ENCODE results near the gene DDX6.

The DDX6 gene

DNA sequence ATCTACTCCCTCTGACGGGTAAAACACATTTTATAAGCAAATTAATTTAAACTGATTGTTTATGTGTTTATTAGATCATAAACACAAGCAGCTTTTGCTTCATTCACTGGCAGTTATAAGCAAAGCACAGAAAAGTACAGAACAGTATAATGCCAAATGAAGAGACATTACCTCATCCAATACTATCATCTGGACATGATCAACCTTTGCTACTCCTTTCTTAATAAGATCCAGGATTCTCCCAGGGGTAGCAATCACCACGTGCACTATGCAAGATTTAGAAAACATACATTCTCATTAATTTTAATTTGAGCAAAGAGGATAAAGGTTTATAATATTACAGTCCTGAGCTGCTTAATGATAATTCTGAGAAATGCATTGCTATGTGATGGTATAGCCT lies 27.9 kb downstream of the DDX6 start:
- TF ChIP-seq RAD21 (IDR thresholded peaks at IDR 0.05; ENCODE audit: low read depth) (no peak), EGR1 (IDR thresholded peaks at IDR 0.05) (no peak), TCF12 (IDR thresholded peaks at IDR 0.05; ENCODE audit: low read depth) (no peak), TAF1 (IDR thresholded peaks at IDR 0.05; ENCODE audit: low read depth) (no peak), EP300 (IDR thresholded peaks at IDR 0.05; ENCODE audit: borderline replicate concordance) (no peak), CREB1 (IDR thresholded peaks at IDR 0.05; ENCODE audit: low read depth) (no peak), NFIC (IDR thresholded peaks at IDR 0.05) (no peak), TEAD4 (IDR thresholded peaks at IDR 0.05) (no peak), FOXM1 (IDR thresholded peaks at IDR 0.05; ENCODE audit: borderline replicate concordance, low read depth) (no peak), ZBTB7A (IDR thresholded peaks at IDR 0.05; ENCODE audit: low read depth) (no peak), YY1 (IDR thresholded peaks at IDR 0.05; ENCODE audit: low read depth) (no peak), CEBPB (IDR thresholded peaks at IDR 0.05) (no peak)
- TF ChIP-seq, protein P1, sequence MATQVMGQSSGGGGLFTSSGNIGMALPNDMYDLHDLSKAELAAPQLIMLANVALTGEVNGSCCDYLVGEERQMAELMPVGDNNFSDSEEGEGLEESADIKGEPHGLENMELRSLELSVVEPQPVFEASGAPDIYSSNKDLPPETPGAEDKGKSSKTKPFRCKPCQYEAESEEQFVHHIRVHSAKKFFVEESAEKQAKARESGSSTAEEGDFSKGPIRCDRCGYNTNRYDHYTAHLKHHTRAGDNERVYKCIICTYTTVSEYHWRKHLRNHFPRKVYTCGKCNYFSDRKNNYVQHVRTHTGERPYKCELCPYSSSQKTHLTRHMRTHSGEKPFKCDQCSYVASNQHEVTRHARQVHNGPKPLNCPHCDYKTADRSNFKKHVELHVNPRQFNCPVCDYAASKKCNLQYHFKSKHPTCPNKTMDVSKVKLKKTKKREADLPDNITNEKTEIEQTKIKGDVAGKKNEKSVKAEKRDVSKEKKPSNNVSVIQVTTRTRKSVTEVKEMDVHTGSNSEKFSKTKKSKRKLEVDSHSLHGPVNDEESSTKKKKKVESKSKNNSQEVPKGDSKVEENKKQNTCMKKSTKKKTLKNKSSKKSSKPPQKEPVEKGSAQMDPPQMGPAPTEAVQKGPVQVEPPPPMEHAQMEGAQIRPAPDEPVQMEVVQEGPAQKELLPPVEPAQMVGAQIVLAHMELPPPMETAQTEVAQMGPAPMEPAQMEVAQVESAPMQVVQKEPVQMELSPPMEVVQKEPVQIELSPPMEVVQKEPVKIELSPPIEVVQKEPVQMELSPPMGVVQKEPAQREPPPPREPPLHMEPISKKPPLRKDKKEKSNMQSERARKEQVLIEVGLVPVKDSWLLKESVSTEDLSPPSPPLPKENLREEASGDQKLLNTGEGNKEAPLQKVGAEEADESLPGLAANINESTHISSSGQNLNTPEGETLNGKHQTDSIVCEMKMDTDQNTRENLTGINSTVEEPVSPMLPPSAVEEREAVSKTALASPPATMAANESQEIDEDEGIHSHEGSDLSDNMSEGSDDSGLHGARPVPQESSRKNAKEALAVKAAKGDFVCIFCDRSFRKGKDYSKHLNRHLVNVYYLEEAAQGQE (IDR thresholded peaks at IDR 0.05; ENCODE audit: low read depth) = no peak
- TF ChIP-seq, protein P2, sequence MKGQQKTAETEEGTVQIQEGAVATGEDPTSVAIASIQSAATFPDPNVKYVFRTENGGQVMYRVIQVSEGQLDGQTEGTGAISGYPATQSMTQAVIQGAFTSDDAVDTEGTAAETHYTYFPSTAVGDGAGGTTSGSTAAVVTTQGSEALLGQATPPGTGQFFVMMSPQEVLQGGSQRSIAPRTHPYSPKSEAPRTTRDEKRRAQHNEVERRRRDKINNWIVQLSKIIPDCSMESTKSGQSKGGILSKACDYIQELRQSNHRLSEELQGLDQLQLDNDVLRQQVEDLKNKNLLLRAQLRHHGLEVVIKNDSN (IDR thresholded peaks at IDR 0.05) = no peak
- TF ChIP-seq, protein P3, sequence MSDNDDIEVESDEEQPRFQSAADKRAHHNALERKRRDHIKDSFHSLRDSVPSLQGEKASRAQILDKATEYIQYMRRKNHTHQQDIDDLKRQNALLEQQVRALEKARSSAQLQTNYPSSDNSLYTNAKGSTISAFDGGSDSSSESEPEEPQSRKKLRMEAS (IDR thresholded peaks at IDR 0.05) = no peak

DNA sequence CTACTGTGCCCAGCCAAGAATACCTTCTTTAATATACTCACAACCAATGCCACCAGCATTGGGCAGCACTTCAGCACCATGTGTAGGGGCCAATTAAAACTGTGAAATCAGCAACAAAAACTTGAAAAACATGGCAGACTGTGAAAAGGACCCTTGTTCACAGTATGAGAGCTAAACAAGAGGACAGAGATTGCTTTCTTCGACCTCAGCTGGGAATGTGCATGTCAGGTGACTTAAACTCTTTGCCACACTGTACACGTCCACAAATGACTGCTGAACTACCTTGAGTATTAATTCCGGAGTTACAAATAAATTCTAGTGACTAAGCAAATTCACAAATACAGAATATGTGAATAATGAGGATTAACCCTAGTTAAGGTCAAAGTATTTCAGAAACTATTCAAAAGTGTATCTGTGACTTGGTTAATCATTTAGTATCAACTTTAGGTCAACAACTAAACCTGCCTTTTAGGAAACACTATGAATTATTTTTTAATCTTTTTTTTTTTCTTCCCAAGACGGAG lies 33.0 kb downstream of the DDX6 start:
- TF ChIP-seq ZBTB7A (IDR thresholded peaks at IDR 0.05; ENCODE audit: low read depth) = no peak
- TF ChIP-seq YY1 (IDR thresholded peaks at IDR 0.05; ENCODE audit: low read depth) = no peak
- TF ChIP-seq EP300 (IDR thresholded peaks at IDR 0.05; ENCODE audit: borderline replicate concordance) = no peak
- TF ChIP-seq, protein P2 (IDR thresholded peaks at IDR 0.05) = no peak
- TF ChIP-seq TCF12 (IDR thresholded peaks at IDR 0.05; ENCODE audit: low read depth) = no peak
- TF ChIP-seq RAD21 (IDR thresholded peaks at IDR 0.05; ENCODE audit: low read depth) = no peak
- TF ChIP-seq CEBPB (IDR thresholded peaks at IDR 0.05) = no peak
- TF ChIP-seq, protein P1 (IDR thresholded peaks at IDR 0.05; ENCODE audit: low read depth) = no peak
- TF ChIP-seq, protein P3 (IDR thresholded peaks at IDR 0.05) = no peak
- TF ChIP-seq TEAD4 (IDR thresholded peaks at IDR 0.05) = no peak
- TF ChIP-seq EGR1 (IDR thresholded peaks at IDR 0.05) = no peak
- TF ChIP-seq FOXM1 (IDR thresholded peaks at IDR 0.05; ENCODE audit: borderline replicate concordance, low read depth) = no peak
- no peak for TF ChIP-seq NFIC (IDR thresholded peaks at IDR 0.05)
- no peak for TF ChIP-seq CREB1 (IDR thresholded peaks at IDR 0.05; ENCODE audit: low read depth)
- TF ChIP-seq TAF1 (IDR thresholded peaks at IDR 0.05; ENCODE audit: low read depth) = no peak

DNA sequence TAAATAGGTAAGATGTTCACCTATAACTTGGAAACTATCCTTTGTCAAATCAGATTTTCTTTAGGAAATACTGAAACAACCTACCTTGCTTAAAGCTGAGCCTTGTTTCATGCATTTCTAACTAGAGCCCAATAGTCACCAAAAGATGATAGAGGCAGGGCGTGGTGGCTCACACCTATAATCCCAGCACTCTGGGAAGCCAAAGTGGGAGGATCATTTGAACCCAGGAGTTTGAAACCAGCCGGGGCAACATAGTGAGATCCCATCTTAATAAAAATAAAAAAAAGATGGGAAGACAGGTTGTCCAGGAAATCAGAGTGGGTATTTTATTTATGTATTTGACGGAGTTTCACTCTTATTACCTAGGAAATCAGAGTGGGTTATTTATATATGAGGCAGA lies 38.3 kb downstream of the DDX6 start:
- TF ChIP-seq TEAD4 (IDR thresholded peaks at IDR 0.05) (no peak), CREB1 (IDR thresholded peaks at IDR 0.05; ENCODE audit: low read depth) (no peak), FOXM1 (IDR thresholded peaks at IDR 0.05; ENCODE audit: borderline replicate concordance, low read depth) (no peak), TCF12 (IDR thresholded peaks at IDR 0.05; ENCODE audit: low read depth) (no peak), NFIC (IDR thresholded peaks at IDR 0.05) (no peak), RAD21 (IDR thresholded peaks at IDR 0.05; ENCODE audit: low read depth) (no peak), EP300 (IDR thresholded peaks at IDR 0.05; ENCODE audit: borderline replicate concordance) (no peak), CEBPB (IDR thresholded peaks at IDR 0.05) (no peak), EGR1 (IDR thresholded peaks at IDR 0.05) (no peak)
- TF ChIP-seq, protein P3 (IDR thresholded peaks at IDR 0.05) = no peak
- TF ChIP-seq, protein P1 (IDR thresholded peaks at IDR 0.05; ENCODE audit: low read depth) = no peak
- TF ChIP-seq, protein P2 (IDR thresholded peaks at IDR 0.05) = no peak
